ENCODE data around the gene LZTS2. TPM values are rescaled to one million over a fixed set of nuclear protein-coding genes. Genes with fewer than 3 reads are reported as not detected.

LZTS2 gene
- total RNA-seq, 4 donors from 2014 or later, result 26.7 to 55.2 (median 41.4) TPM

- H3K27ac ChIP-seq, result peak overlapping the region in 3 of 4 donors; percentile 97 to 99 (median 98)
- H3K4me3 ChIP-seq, result peak overlapping the region; percentile 41 to 81 (median 72)
- peaks cover 0 to 21% (median 0%) of the 10 kb centered on the region in 4 donors for H3K27me3 ChIP-seq
- WGBS, 2 donors, result 20% methylated on average over 2 of the region's 25 CpGs; no CpG with 5 or more reads in 1 of the 2 donors
- no peak for TF ChIP-seq POLR2A (IDR thresholded peaks at IDR 0.05)
- TF ChIP-seq CTCF (IDR thresholded peaks at IDR 0.05), result no peak
- peaks cover 18 to 58% (median 20%) of the 10 kb centered on the region in 3 donors for H3K4me1 ChIP-seq
- intact Hi-C loops (cut with DNase I), result no loop called here
- no peaks in the 10 kb centered on the region for H3K9me3 ChIP-seq
- DNase-seq, result no peak
- H3K36me3 ChIP-seq, result peaks cover 0 to 11% (median 6%) of the 10 kb centered on the region in 3 donors
Observed at GRCh38 chr10:101030496-101031127, 31.0 kb downstream of the LZTS2 start.

GRCh38 chr10:101031128-101031795, 31.7 kb downstream of the LZTS2 start, which contains the start of the genes PDZD7 and SFXN3:
PDZD7 (minus strand) TSS chr10:101031129; CDS start chr10:101030219, 910 bp downstream.
SFXN3 (plus strand) TSS chr10:101031234; CDS start chr10:101034695, 3,461 bp downstream.
- Histone ChIP-seq H3K27me3 (peaks cover 0 to 21% (median 0%) of the 10 kb centered on the region in 4 donors), H3K4me1 (peaks cover 18 to 58% (median 20%) of the 10 kb centered on the region in 3 donors), H3K27ac (peak within 1 kb of the TSS; percentile 82 to 99 (median 98)), H3K9me3 (no peaks in the 10 kb centered on the region), H3K4me3 (peak within 1 kb of the TSS; percentile 41 to 81 (median 72)), H3K36me3 (peaks cover 2 to 18% (median 13%) of the 10 kb centered on the region in 3 donors)
- intact Hi-C loops (cut with DNase I), result no loop called here
- TF ChIP-seq POLR2A (IDR thresholded peaks at IDR 0.05), result peak in 1 of 4 donors; percentile 77
- TF ChIP-seq CTCF (IDR thresholded peaks at IDR 0.05), result no peak
- DNase-seq, result peak; percentile 58
- 0% methylated on average over 1 to 9 of the region's 38 CpGs for WGBS, 2 donors

- peak overlapping the region; percentile 41 to 81 (median 72) for H3K4me3 ChIP-seq
- WGBS, 2 donors, result 0 to 1% methylated on average over 8 to 19 of the region's 47 CpGs
- TF ChIP-seq POLR2A (IDR thresholded peaks at IDR 0.05), result peak in 2 of 4 donors; percentile 36 to 73
- TF ChIP-seq CTCF (IDR thresholded peaks at IDR 0.05), result no peak
- peaks cover 0 to 21% (median 0%) of the 10 kb centered on the region in 4 donors for H3K27me3 ChIP-seq
- H3K27ac ChIP-seq, result peak overlapping the region; percentile 82 to 99 (median 98)
- peaks cover 18 to 58% (median 20%) of the 10 kb centered on the region in 3 donors for H3K4me1 ChIP-seq
- intact Hi-C loops (cut with DNase I), result no loop called here
- H3K36me3 ChIP-seq, result peaks cover 6 to 25% (median 20%) of the 10 kb centered on the region in 3 donors
- no peaks in the 10 kb centered on the region for H3K9me3 ChIP-seq
- DNase-seq, result no peak
Observed at GRCh38 chr10:101031796-101032636, 32.4 kb downstream of the LZTS2 start.

- intact Hi-C loops (cut with DNase I), result no loop called here
- Histone ChIP-seq H3K27ac (peak overlapping the region; percentile 82 to 99 (median 98)), H3K4me1 (peaks cover 18 to 58% (median 20%) of the 10 kb centered on the region in 3 donors), H3K27me3 (peaks cover 0 to 21% (median 0%) of the 10 kb centered on the region in 4 donors), H3K36me3 (peaks cover 6 to 32% (median 26%) of the 10 kb centered on the region in 3 donors), H3K9me3 (no peaks in the 10 kb centered on the region), H3K4me3 (peak overlapping the region; percentile 41 to 81 (median 72))
- no peak for DNase-seq
- WGBS, 2 donors, result 8 to 17% methylated on average over 3 to 5 of the region's 6 CpGs
- TF ChIP-seq POLR2A (IDR thresholded peaks at IDR 0.05) (no peak), CTCF (IDR thresholded peaks at IDR 0.05) (no peak)
Observed at GRCh38 chr10:101032637-101033224, 33.1 kb downstream of the LZTS2 start.
